GM23338 (cell line): ENCODE data around the gene SBK3. TPM values are rescaled to one million over a fixed set of nuclear protein-coding genes. Genes with fewer than 3 reads are reported as not detected.

Experiments
- ATAC-seq: fragments of 200-7000 bp; cut with Tn5 transposase; 3 replicates; pipeline ENCODE4 v1.9.1; 2020
- DNase-seq: peaks from one replicate; pipeline ENCODE4 v3.0.0-alpha.2; 2015; ENCODE audit warnings: low spot score
- H2AFZ ChIP-seq: fragments of 200-600 bp; sonication (generic); 2 replicates; pipeline ENCODE4 v1.8.0; 2016; ENCODE audit warnings: antibody characterized with exemption, mild to moderate bottlenecking, moderate library complexity
- H3F3A ChIP-seq: fragments of 200-600 bp; sonication (generic); replicated peaks from 2 replicates; pipeline ENCODE4 v1.8.0; 2017; ENCODE audit warnings: antibody characterized with exemption, mixed run types, low read depth
- H3K27ac ChIP-seq: fragments of 200-600 bp; sonication (generic); 2 replicates; pipeline ENCODE4 v1.6.1; 2016; ENCODE audit warnings: low read depth
- H3K27me3 ChIP-seq: fragments of 200-600 bp; sonication (generic); 2 replicates; pipeline ENCODE4 v1.8.0; 2016; ENCODE audit warnings: mild to moderate bottlenecking, mixed run types, moderate library complexity; ENCODE audit not compliant: insufficient read depth
- H3K36me3 ChIP-seq: fragments of 200-600 bp; sonication (generic); 2 replicates; pipeline ENCODE4 v1.8.0; 2016; ENCODE audit warnings: mild to moderate bottlenecking; ENCODE audit not compliant: insufficient read depth
- H3K4me1 ChIP-seq: fragments of 200-600 bp; sonication (generic); 2 replicates; pipeline ENCODE4 v1.8.0; 2016; ENCODE audit warnings: mild to moderate bottlenecking, moderate library complexity; ENCODE audit not compliant: insufficient read depth
- H3K4me2 ChIP-seq: fragments of 200-600 bp; sonication (generic); 2 replicates; pipeline ENCODE4 v1.7.1; 2017; ENCODE audit warnings: mixed run types
- H3K4me3 ChIP-seq: fragments of 200-600 bp; sonication (generic); 2 replicates; pipeline ENCODE4 v1.6.1; 2016; ENCODE audit warnings: mixed run types
- H3K79me2 ChIP-seq: fragments of 200-600 bp; sonication (generic); replicated peaks from 2 replicates; pipeline ENCODE4 v1.8.0; 2017; ENCODE audit warnings: mild to moderate bottlenecking; ENCODE audit not compliant: insufficient read depth
- H3K9me2 ChIP-seq: fragments of 200-600 bp; sonication (generic); 2 replicates; pipeline ENCODE4 v1.8.0; 2017; ENCODE audit not compliant: insufficient read depth
- H4K20me1 ChIP-seq: fragments of 200-600 bp; sonication (generic); replicated peaks from 2 replicates; pipeline ENCODE4 v1.8.0; 2017; ENCODE audit warnings: mild to moderate bottlenecking; ENCODE audit not compliant: insufficient read depth
- H3K27ac Mint-ChIP-seq: 2 replicates; pipeline ENCODE4 v1.8.0; 2020; ENCODE audit warnings: inconsistent platforms, mild to moderate bottlenecking, moderate library complexity, mixed read lengths
- H3K27me3 Mint-ChIP-seq: 3 replicates; pipeline ENCODE4 v1.8.0; 2022; ENCODE audit warnings: low read depth, mild to moderate bottlenecking, moderate library complexity, mixed read lengths, inconsistent platforms; ENCODE audit not compliant: insufficient read depth, poor library complexity
- H3K36me3 Mint-ChIP-seq: 3 replicates; pipeline ENCODE4 v1.8.0; 2021; ENCODE audit warnings: low read depth, mild to moderate bottlenecking, inconsistent platforms, moderate library complexity, mixed read lengths
- H3K4me1 Mint-ChIP-seq: 3 replicates; pipeline ENCODE4 v1.8.0; 2020; ENCODE audit warnings: mild to moderate bottlenecking, inconsistent platforms, mixed read lengths
- H3K4me3 Mint-ChIP-seq: 3 replicates; pipeline ENCODE4 v1.8.0; 2021; ENCODE audit warnings: moderate library complexity, mild to moderate bottlenecking, inconsistent platforms, mixed read lengths
- H3K9me3 Mint-ChIP-seq: 3 replicates; pipeline ENCODE4 v1.8.0; 2020; ENCODE audit warnings: moderate library complexity, mild to moderate bottlenecking, inconsistent platforms, mixed read lengths
- CREB1 ChIP-seq: fragments of 250-450 bp; sonication (Bioruptor Pico); IDR thresholded peaks from 2 replicates; pipeline ENCODE4 v1.5.0; 2020; ENCODE audit warnings: low read depth, mild to moderate bottlenecking, moderate library complexity
- CTCF ChIP-seq, 2 experiments: fragments of 200-600 bp in 1 of 2; sonication (generic) in 1 of 2; conservative IDR thresholded peaks; 2 replicates each; pipeline versions ENCODE4 v1.5.1 to v1.6.1; 2016 to 2017; ENCODE audit warnings: antibody characterized with exemption in 2 of 2, low read depth in 2 of 2, mild to moderate bottlenecking in 2 of 2, moderate library complexity in 1 of 2
- ETS1 ChIP-seq: IDR thresholded peaks from 2 replicates; pipeline ENCODE4 v1.6.1; 2016; ENCODE audit warnings: antibody characterized with exemption
- EZH2 ChIP-seq: fragments of 200-600 bp; sonication (generic); IDR thresholded peaks from one replicate; pipeline ENCODE4 v1.8.0; 2017; ENCODE audit warnings: antibody characterized with exemption, mild to moderate bottlenecking, low read depth; ENCODE audit not compliant: unreplicated experiment
- EZH2phosphoT487 ChIP-seq: fragments of 200-600 bp; sonication (generic); IDR thresholded peaks from one replicate; pipeline ENCODE4 v1.8.1; 2018; ENCODE audit warnings: antibody characterized with exemption; ENCODE audit not compliant: unreplicated experiment
- JUNB ChIP-seq: IDR thresholded peaks from one replicate; pipeline ENCODE4 v1.6.1; 2016; ENCODE audit warnings: antibody characterized with exemption; ENCODE audit not compliant: unreplicated experiment
- NANOG ChIP-seq: IDR thresholded peaks from 2 replicates; pipeline ENCODE4 v1.6.1; 2016; ENCODE audit warnings: antibody characterized with exemption, borderline replicate concordance
- POLR2AphosphoS5 ChIP-seq: IDR thresholded peaks from 2 replicates; pipeline ENCODE4 v1.6.1; 2016; ENCODE audit warnings: antibody characterized with exemption, low read depth
- REST ChIP-seq: IDR thresholded peaks from one replicate; pipeline ENCODE4 v1.6.1; 2018; ENCODE audit warnings: antibody characterized with exemption; ENCODE audit not compliant: unreplicated experiment
- STAT1 ChIP-seq: IDR thresholded peaks from one replicate; pipeline ENCODE4 v1.6.1; 2016; ENCODE audit warnings: antibody characterized with exemption; ENCODE audit not compliant: unreplicated experiment
- ZNF114 ChIP-seq: fragments of 250-450 bp; sonication (Bioruptor Pico); IDR thresholded peaks from 2 replicates; pipeline ENCODE4 v1.5.0; 2020; ENCODE audit warnings: mild to moderate bottlenecking, moderate library complexity
- ZNF331 ChIP-seq: fragments of 250-450 bp; sonication (Bioruptor Pico); IDR thresholded peaks from 2 replicates; pipeline ENCODE4 v1.5.0; 2020; ENCODE audit warnings: low read depth, mild to moderate bottlenecking, moderate library complexity
- ZNF462 ChIP-seq: fragments of 250-450 bp; sonication (Bioruptor Pico); IDR thresholded peaks from 2 replicates; pipeline ENCODE4 v1.5.0; 2020; ENCODE audit warnings: mild to moderate bottlenecking, moderate library complexity
- polyA plus RNA-seq: library from polyadenylated mRNA; unstranded; fragments of >200 nt; fragmentation: Nextera tagmentation; extraction: Ambion mirVana; gene quantifications from 2 replicates; pipeline ENCODE4 v1.2.1, GENCODE V29; 2016
- total RNA-seq: library from RNA; depleted of rRNA; stranded (reverse); fragments of >200 nt; shearing (Covaris generic); gene quantifications from 2 replicates; pipeline ENCODE4 v1.2.3, GENCODE V29; 2014

SBK3 gene
- total and polyA plus RNA-seq, 2 experiments from 2014 or later = 0.27 to 0.94 TPM

GRCh38 chr19:55520691-55521292, 24.6 kb downstream of the SBK3 start:
- H3K27me3 Mint-ChIP-seq = peaks cover 8% of the 10 kb centered on the region

More at GRCh38 chr19:55520691-55521292, 24.6 kb downstream of the SBK3 start:
- Histone ChIP-seq H3K36me3 (no peaks in the 10 kb centered on the region), H3K9me2 (0 out of 2 replicates have a peak, but pooled peaks cover 5% of the 10 kb centered on the region), H3K27me3 (0 out of 2 replicates have a peak, but pooled peaks cover 2% of the 10 kb centered on the region), H3K27ac (no peak overlapping the region), H3K79me2 (no peaks in the 10 kb centered on the region), H3K4me3 (no peak overlapping the region), H4K20me1 (no peaks in the 10 kb centered on the region), H2AFZ (no peak overlapping the region), H3K4me1 (no peaks in the 10 kb centered on the region), H3F3A (no peaks in the 10 kb centered on the region), H3K4me2 (no peak overlapping the region)
- TF ChIP-seq ZNF462 (CRISPR knock-in tag) = no peak
- TF ChIP-seq POLR2AphosphoS5 = no peak
- TF ChIP-seq EZH2 = no peak
- TF ChIP-seq EZH2phosphoT487 = no peak
- TF ChIP-seq CREB1 (CRISPR knock-in tag) = no peak
- no peak for TF ChIP-seq STAT1
- TF ChIP-seq NANOG = no peak
- no peak for TF ChIP-seq JUNB
- no peak for TF ChIP-seq CTCF (conservative IDR thresholded peaks at IDR 0.05; ENCODE audit: low read depth in 2 of 2)
- no peak for TF ChIP-seq REST
- TF ChIP-seq ZNF114 (CRISPR knock-in tag) = no peak
- no peak for TF ChIP-seq ZNF331 (CRISPR knock-in tag)
- no peak for TF ChIP-seq ETS1
- H3K4me3 Mint-ChIP-seq = no peak overlapping the region
- H3K27ac Mint-ChIP-seq = no peak overlapping the region
- DNase-seq = no peak
- H3K4me1 Mint-ChIP-seq = peaks cover 1% of the 10 kb centered on the region; the same call in 2 of the 3 replicates
- H3K9me3 Mint-ChIP-seq = no peaks in the 10 kb centered on the region
- H3K36me3 Mint-ChIP-seq = no peaks in the 10 kb centered on the region
- ATAC-seq = no peak
